Cardiac muscle cell (in vitro differentiated cells and primary cell): Measurements from ENCODE around the gene TANGO6. TPM values are rescaled to one million over a fixed set of nuclear protein-coding genes. Genes with fewer than 3 reads are reported as not detected.

Source experiments
- DNase-seq, 2 donors: peaks; one replicate each; pipeline versions ENCODE4 v3.0.0 to v3.0.0-alpha.2; 2010 to 2017; ENCODE audit warnings: low read depth in 1 of 2, low spot score in 1 of 2
- H3K27ac ChIP-seq: fragments of 200-600 bp; sonication (generic); 2 replicates; pipeline ENCODE4 v1.5.1; 2016
- H3K27me3 ChIP-seq: fragments of 200-600 bp; sonication (generic); 2 replicates; pipeline ENCODE4 v1.6.0; 2016; ENCODE audit warnings: control low read depth
- H3K36me3 ChIP-seq: fragments of 200-600 bp; sonication (generic); 2 replicates; pipeline ENCODE4 v1.5.1; 2016; ENCODE audit warnings: control low read depth
- H3K4me1 ChIP-seq: fragments of 200-600 bp; sonication (generic); 2 replicates; pipeline ENCODE4 v1.8.1; 2017; ENCODE audit warnings: low read depth, mild to moderate bottlenecking, mixed run types
- H3K4me3 ChIP-seq: fragments of 200-600 bp; sonication (generic); 2 replicates; pipeline ENCODE4 v1.5.1; 2016; ENCODE audit warnings: mild to moderate bottlenecking
- H3K9me3 ChIP-seq: fragments of 200-600 bp; sonication (generic); 2 replicates; pipeline ENCODE4 v1.5.1; 2017; ENCODE audit warnings: low read depth, mild to moderate bottlenecking, control low read depth
- polyA plus RNA-seq: library from polyadenylated mRNA; unstranded; fragments of >200 nt; fragmentation: Nextera tagmentation; extraction: Ambion mirVana; gene quantifications from 2 replicates; pipeline ENCODE4 v1.2.1, GENCODE V29; 2016
- total RNA-seq: library from RNA; depleted of rRNA; stranded (reverse); fragments of >200 nt; gene quantifications from 2 replicates; pipeline ENCODE4 v1.2.3, GENCODE V29; 2016
- TF ChIP-seq, protein P1 (sequence below): IDR thresholded peaks from 2 replicates; pipeline ENCODE4 v1.5.1; 2012; ENCODE audit warnings: low read depth, mild to moderate bottlenecking, low read length

Gene TANGO6
- total and polyA plus RNA-seq, 2 experiments from 2014 or later: 5.4 to 8.9 TPM

DNA sequence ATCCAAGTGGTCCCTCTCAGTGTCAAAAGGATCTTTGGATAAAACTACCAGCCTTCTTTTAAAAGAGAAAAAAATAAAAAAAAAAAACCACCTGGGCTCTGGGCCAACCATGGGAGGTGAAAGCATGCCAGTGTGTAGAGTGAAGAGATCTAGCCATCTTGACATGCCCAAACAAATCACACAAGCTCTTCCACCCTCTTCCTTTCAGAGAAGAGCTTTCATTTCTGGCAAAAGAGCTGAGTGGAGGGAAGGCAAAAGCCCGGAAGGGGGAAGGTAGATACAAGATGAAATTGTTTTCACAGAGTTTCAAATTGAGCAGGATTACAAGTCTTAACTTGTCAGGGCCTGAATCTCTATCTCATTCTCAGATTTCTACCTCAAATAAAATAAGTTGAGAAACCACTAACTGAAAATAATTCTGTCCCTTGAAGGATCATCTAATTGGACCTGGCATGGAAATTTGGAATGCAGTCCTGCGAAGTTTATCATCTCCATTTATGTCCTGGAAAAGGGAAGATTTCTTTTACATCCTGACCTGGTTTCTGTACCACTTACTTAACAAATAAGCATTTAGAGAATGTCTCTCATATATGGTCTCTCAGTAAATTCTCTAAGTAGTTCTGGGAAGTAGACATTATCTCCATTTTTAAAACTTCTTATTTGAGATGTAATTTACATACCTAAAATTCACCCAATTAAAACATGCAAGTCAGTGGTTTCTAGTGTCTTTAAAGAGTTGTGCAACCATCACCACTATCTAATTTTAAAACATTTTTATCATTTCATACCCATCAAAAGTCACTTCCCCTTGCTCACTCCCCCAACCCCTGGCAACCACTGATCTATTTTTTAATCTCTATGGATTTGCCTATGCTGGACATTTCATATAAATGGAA lies 93.7 kb downstream of the TANGO6 start:
- TF ChIP-seq, protein P1, sequence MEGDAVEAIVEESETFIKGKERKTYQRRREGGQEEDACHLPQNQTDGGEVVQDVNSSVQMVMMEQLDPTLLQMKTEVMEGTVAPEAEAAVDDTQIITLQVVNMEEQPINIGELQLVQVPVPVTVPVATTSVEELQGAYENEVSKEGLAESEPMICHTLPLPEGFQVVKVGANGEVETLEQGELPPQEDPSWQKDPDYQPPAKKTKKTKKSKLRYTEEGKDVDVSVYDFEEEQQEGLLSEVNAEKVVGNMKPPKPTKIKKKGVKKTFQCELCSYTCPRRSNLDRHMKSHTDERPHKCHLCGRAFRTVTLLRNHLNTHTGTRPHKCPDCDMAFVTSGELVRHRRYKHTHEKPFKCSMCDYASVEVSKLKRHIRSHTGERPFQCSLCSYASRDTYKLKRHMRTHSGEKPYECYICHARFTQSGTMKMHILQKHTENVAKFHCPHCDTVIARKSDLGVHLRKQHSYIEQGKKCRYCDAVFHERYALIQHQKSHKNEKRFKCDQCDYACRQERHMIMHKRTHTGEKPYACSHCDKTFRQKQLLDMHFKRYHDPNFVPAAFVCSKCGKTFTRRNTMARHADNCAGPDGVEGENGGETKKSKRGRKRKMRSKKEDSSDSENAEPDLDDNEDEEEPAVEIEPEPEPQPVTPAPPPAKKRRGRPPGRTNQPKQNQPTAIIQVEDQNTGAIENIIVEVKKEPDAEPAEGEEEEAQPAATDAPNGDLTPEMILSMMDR: no peak
- Histone ChIP-seq H3K4me1 (no peaks in the 10 kb centered on the region), H3K27me3 (no peaks in the 10 kb centered on the region), H3K27ac (no peak overlapping the region), H3K9me3 (no peaks in the 10 kb centered on the region), H3K4me3 (no peak overlapping the region), H3K36me3 (no peaks in the 10 kb centered on the region)
- DNase-seq: peak in 1 of 2 donors; percentile 47

DNA sequence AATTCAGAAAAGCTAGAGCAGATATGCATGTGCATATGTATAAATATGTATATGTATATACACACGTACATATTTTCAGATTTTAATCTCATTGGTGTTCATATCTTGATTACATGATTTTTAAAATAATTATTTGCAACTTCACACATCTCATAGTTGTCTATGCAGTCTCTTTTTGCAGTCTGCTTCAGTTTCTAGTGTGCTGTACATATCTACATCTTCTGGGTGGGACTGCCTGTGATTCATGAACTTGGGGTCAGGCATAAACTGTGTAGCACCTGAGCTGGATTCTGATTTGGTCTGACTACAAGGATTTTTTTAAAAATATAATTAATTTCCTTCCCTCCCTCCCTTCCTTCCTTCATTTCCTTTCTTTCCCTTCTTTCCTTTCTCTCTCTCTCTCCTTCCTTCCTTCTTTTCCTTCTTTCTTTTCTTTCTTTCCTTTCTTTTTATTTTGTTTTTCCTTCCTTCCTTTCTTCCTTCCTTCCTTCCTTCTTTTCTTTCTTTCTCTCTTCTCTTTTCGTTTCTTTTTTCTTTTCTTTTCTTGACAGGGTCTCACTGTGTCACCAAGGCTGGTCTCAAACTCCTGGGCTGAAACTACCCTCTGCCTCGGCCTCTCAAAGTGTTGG lies 96.5 kb downstream of the TANGO6 start:
- Histone ChIP-seq H3K27me3 (no peaks in the 10 kb centered on the region), H3K9me3 (no peaks in the 10 kb centered on the region), H3K27ac (no peak overlapping the region), H3K4me3 (no peak overlapping the region), H3K4me1 (no peaks in the 10 kb centered on the region), H3K36me3 (no peaks in the 10 kb centered on the region)
- no peak for DNase-seq
- TF ChIP-seq, protein P1: no peak

DNA sequence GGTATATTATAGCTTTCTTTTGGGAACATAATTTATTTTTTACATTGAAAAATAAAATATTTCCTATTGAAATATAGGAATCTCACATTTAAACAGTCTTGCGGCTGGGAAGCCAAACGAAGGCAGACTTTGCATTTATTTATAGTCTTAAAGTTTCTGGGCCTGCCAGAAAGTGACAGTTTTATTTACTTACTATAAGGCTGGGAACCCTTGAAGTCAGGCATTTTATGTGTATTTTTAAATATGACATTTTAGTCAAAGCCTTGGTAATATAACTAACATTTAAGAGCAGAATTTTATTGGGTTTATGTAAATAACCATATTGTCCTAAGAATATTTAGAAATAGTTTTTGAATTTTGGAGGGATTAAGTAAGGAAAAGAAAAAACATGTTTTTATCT lies 97.5 kb downstream of the TANGO6 start:
- TF ChIP-seq, protein P1: no peak
- no peaks in the 10 kb centered on the region for H3K4me1 ChIP-seq

DNA sequence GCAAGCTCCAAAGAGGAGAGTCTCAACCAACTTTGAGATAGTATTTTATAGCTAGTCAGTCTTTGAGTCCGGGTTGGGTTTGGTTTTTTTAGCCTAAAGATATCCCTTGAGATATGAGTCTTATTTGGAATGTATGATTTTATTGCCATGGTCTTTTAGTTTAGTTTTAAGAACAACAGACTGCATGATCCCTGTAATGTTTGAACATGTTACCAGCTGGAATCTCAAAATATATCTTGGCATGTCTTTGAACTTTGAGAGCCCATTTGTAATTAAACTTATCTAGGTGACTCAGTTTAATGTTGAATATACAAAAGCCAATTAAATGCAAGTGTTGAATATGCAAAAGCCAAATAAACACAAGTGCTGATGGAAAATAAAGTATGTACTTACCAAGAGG lies 100.6 kb downstream of the TANGO6 start:
- no peaks in the 10 kb centered on the region for H3K4me1 ChIP-seq
- H3K36me3 ChIP-seq: no peaks in the 10 kb centered on the region
- no peaks in the 10 kb centered on the region for H3K9me3 ChIP-seq
- H3K27me3 ChIP-seq: no peaks in the 10 kb centered on the region
- no peak overlapping the region for H3K4me3 ChIP-seq
- no peak for DNase-seq
- H3K27ac ChIP-seq: no peak overlapping the region
- TF ChIP-seq, protein P1: no peak

More for the DNA sequence above, 97.5 kb downstream of the TANGO6 start:
- no peak for DNase-seq
- no peak overlapping the region for H3K4me3 ChIP-seq
- H3K36me3 ChIP-seq: no peaks in the 10 kb centered on the region
- H3K27ac ChIP-seq: no peak overlapping the region
- H3K9me3 ChIP-seq: no peaks in the 10 kb centered on the region
- no peaks in the 10 kb centered on the region for H3K27me3 ChIP-seq

DNA sequence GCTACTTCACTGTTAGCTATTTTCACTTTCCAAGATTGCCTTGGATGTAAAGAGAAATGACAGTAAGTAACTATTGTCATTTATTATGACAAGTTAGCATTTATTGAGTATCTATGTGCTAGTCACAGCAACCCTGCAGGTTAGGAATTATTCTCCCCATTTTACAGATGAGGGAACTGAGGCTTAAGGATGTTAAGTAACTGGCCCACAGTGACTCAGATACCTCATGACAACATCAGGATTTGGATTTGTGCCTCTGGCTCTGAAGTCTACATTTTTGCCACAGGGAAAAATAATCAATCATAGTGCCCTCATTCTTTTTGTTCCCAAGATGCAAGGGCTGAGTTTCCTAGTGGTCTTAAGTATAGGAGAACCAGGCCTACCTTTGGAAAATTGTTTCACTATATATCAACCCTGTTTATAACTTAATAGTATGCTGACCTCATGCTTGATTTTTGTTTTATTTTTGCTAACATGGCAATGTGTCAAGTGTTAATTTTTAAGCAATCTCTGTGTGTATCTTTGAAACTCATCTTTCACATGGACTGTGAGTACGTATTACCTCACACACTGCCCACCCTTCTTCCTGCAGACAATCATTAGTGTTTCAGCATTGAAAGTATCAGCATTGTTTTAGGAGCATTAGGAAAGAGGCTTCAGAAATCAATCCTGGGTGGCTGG lies 105.0 kb downstream of the TANGO6 start:
- H3K9me3 ChIP-seq: no peaks in the 10 kb centered on the region
- H3K4me1 ChIP-seq: no peaks in the 10 kb centered on the region
- no peaks in the 10 kb centered on the region for H3K27me3 ChIP-seq
- no peak overlapping the region for H3K27ac ChIP-seq
- no peak overlapping the region for H3K4me3 ChIP-seq
- no peaks in the 10 kb centered on the region for H3K36me3 ChIP-seq
- TF ChIP-seq, protein P1: no peak
- DNase-seq: no peak
